SJCRH30 (cell line): ENCODE data around the gene ADAMTS19. TPM values are rescaled to one million over a fixed set of nuclear protein-coding genes. Genes with fewer than 3 reads are reported as not detected.
"Not testable (repeated sequence)": the region's sequence is repeated elsewhere in the genome, so short reads cannot be mapped to it uniquely, and the experiment has no call there.

Source experiments
- DNase-seq, 2 experiments: peaks; one replicate each; pipeline ENCODE4 v3.0.0-alpha.2; 2015 to 2020
- H3K27ac ChIP-seq: fragments of 250-450 bp; sonication (Bioruptor Pico); 2 replicates; pipeline ENCODE4 v1.5.1; 2020; ENCODE audit warnings: mild to moderate bottlenecking, moderate library complexity
- H3K27me3 ChIP-seq: fragments of 250-450 bp; sonication (Bioruptor Pico); 2 replicates; pipeline ENCODE4 v1.5.1; 2020; ENCODE audit warnings: mild to moderate bottlenecking, moderate library complexity
- H3K36me3 ChIP-seq: fragments of 250-450 bp; sonication (Bioruptor Pico); 2 replicates; pipeline ENCODE4 v1.5.1; 2020; ENCODE audit warnings: mild to moderate bottlenecking, moderate library complexity
- H3K4me1 ChIP-seq: fragments of 250-450 bp; sonication (Bioruptor Pico); 2 replicates; pipeline ENCODE4 v1.5.1; 2020; ENCODE audit warnings: mild to moderate bottlenecking, moderate library complexity
- H3K4me3 ChIP-seq: fragments of 250-450 bp; sonication (Bioruptor Pico); 2 replicates; pipeline ENCODE4 v1.5.1; 2020; ENCODE audit warnings: mild to moderate bottlenecking, moderate library complexity
- H3K9me3 ChIP-seq: fragments of 250-450 bp; sonication (Bioruptor Pico); replicated peaks from 2 replicates; pipeline ENCODE4 v1.5.1; 2020; ENCODE audit warnings: mild to moderate bottlenecking, moderate library complexity
- total RNA-seq: library from RNA; depleted of rRNA; stranded (reverse); fragments of >200 nt; shearing (Covaris generic); gene quantifications from 2 replicates; pipeline ENCODE4 v1.2.3, GENCODE V29; 2014

Gene ADAMTS19
- total RNA-seq, 1 experiment from 2014 or later = 0.02 TPM

DNA sequence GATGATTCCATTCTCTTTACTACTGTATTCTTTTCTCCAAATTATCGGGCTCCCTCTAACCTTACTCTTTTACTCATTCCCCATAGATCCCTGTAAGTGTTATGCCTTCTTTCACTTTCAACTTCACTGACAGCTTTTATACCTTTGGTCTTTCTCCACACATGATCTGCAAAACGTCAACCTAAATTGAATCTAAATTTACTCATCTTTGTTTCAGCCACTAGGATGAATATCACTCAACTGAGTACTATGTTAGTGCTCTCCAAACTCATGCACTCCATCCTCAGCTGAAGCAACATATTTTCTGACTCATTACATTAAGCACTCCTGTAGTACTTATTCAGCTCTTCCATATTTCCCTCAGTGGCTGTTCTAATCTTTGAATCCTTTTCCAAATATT lies 133.4 kb downstream of the ADAMTS19 start:
- Histone ChIP-seq H3K4me1 (no peaks in the 10 kb centered on the region), H3K4me3 (no peak overlapping the region), H3K27me3 (no peaks in the 10 kb centered on the region), H3K36me3 (no peaks in the 10 kb centered on the region), H3K9me3 (no peaks in the 10 kb centered on the region), H3K27ac (no peak overlapping the region)
- DNase-seq = no peak

DNA sequence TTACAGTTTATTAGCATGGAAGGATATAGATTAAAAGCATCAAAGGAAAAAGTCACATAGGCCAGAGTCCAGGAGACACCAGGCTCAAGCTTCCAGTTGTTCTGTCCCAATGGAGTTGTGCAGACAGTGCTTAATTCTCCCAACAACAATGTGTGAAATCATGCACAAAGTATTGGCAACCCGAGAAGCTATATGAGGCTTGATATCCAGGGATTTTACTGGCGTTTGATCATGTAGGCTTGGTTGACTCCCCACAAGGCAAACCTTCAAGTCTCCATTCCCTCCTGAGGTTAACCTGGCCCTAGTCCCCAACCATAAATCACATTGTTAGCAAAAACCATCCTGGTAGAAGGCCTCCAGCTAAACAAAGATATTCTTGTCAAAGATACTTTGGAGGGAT lies 141.5 kb downstream of the ADAMTS19 start:
- H3K27me3 ChIP-seq = no peaks in the 10 kb centered on the region
- H3K9me3 ChIP-seq = no peaks in the 10 kb centered on the region
- no peak overlapping the region for H3K4me3 ChIP-seq
- no peaks in the 10 kb centered on the region for H3K4me1 ChIP-seq
- no peaks in the 10 kb centered on the region for H3K36me3 ChIP-seq
- no peak for DNase-seq
- H3K27ac ChIP-seq = no peak overlapping the region

DNA sequence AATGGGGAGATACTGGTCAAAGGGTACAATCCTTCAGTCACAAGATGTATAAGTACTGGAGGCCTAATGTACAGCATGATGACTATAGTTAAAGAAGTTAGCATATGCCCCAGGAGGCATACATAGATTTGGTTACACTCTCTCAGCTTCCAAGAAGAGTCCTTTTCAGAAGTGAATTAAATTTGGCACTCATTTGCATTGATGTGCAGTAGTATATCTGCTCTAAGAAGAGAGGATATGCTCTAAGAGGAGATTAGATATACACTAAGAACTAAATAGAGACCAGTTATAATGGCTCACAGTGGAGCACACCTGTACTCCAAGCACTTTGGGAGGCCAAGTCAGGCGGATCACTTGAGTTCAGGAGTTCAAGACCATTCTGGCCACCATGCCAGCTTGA lies 148.3 kb downstream of the ADAMTS19 start:
- no peak for DNase-seq
- H3K27ac ChIP-seq = no peak overlapping the region
- H3K4me3 ChIP-seq = no peak overlapping the region
- no peaks in the 10 kb centered on the region for H3K36me3 ChIP-seq
- no peaks in the 10 kb centered on the region for H3K4me1 ChIP-seq
- no peaks in the 10 kb centered on the region for H3K9me3 ChIP-seq
- H3K27me3 ChIP-seq = no peaks in the 10 kb centered on the region

DNA sequence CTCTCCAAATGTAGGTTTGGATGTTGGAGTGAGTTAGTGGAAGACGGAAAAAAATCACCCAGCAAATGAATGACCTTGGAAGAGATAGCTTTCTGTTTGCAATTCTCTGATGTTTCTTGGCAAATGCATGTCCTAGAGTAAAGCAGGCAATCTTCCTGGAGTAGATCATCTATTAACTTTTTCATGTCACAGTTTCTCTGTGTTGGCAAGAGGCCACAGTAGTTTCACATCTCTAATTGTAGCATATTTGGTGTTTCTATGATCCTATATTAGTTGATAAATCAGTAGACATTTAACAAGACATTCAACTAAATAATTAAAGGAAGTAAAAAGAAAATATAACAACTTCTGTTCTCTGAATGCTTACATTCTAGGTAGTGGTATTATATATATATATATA lies 149.6 kb downstream of the ADAMTS19 start:
- H3K9me3 ChIP-seq = no peaks in the 10 kb centered on the region
- H3K27me3 ChIP-seq = no peaks in the 10 kb centered on the region
- DNase-seq = no peak
- no peak overlapping the region for H3K4me3 ChIP-seq
- no peak overlapping the region for H3K27ac ChIP-seq
- H3K4me1 ChIP-seq = no peaks in the 10 kb centered on the region
- H3K36me3 ChIP-seq = no peaks in the 10 kb centered on the region

DNA sequence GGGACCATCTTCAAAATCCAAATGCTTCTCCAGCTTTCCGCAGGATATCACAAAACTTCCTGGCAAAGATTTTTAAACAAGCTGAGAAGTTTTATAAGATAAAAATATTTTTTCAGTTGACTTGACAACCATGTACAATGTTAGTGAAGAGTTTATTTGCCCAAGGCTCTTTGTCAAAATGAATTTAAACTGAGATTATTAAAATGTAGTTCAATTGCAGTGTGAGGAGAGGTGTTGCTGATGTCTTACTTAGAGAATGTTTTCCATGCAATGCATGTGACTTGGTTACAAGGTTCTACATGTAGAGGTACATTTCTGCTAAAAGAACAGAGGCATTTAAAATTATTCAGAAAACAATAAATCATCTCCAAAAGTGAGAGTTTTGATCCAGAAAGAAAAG lies 156.4 kb downstream of the ADAMTS19 start:
- DNase-seq = no peak
- Histone ChIP-seq H3K4me3 (no peak overlapping the region), H3K36me3 (no peaks in the 10 kb centered on the region), H3K27me3 (no peaks in the 10 kb centered on the region), H3K4me1 (no peaks in the 10 kb centered on the region), H3K9me3 (no peaks in the 10 kb centered on the region), H3K27ac (no peak overlapping the region)

DNA sequence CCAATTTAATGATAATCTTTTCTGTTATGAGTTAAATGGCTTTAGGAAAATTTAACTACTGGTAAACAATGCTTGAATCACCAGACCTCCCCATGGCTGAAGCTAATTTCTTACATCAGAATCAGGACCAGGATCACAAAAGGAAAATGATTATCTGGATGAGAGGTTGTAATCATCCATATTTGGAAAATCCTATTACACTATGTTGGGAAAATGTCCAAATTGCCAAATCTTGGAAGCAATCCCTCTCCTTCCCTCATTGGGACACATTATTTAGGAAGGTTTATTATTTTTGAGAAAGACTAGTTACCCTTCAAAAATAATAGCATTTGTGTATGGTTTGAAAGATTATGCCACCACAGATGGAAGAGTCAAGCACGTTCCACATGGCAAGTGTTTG lies 157.1 kb downstream of the ADAMTS19 start:
- Histone ChIP-seq H3K36me3 (no peaks in the 10 kb centered on the region), H3K4me1 (no peaks in the 10 kb centered on the region)

DNA sequence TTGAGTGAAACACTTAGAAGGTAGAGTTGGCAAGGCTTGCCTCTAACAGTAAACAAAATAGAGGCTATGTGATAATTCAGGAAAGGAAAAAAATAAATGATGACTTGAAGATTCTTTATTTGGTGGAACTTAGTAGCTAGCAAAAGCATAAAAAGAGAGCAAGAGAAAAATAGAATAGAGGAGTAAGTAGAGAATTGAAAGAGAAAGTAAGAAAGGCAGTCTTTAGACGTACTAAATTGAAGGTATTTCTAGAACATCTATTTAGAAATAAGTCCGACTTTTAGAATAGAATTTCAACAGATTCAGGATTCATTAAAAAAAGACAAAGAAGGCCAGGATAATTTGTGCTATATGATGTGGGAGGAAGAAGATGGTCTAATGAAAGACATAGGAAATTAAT lies 159.7 kb downstream of the ADAMTS19 start:
- Histone ChIP-seq H3K27me3 (no peaks in the 10 kb centered on the region), H3K4me1 (no peaks in the 10 kb centered on the region), H3K4me3 (no peak overlapping the region), H3K36me3 (no peaks in the 10 kb centered on the region), H3K9me3 (no peaks in the 10 kb centered on the region), H3K27ac (no peak overlapping the region)
- DNase-seq = no peak

More for the DNA sequence above, 157.1 kb downstream of the ADAMTS19 start:
- H3K27ac ChIP-seq = no peak overlapping the region
- no peak overlapping the region for H3K4me3 ChIP-seq
- no peaks in the 10 kb centered on the region for H3K27me3 ChIP-seq
- DNase-seq = no peak
- H3K9me3 ChIP-seq = no peaks in the 10 kb centered on the region

DNA sequence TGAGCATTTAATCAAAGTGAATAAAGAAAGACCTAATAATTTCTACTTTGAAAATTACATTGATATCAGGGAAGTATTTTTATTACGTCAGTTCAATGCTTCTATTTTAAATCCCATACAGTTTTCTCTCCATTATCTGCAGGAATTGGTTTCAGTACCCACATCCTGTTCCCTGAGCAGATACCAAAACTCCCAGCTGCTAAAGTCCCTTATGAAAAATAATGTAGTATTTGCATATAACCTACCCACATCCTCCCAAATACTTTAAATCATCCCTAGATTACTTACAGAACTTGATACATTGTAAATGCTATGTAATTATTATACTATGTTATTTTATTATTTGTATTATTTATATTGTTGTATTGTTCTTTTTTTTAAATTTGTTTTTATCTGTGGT lies 162.4 kb downstream of the ADAMTS19 start:
- no peak overlapping the region for H3K4me3 ChIP-seq
- no peaks in the 10 kb centered on the region for H3K9me3 ChIP-seq
- no peaks in the 10 kb centered on the region for H3K4me1 ChIP-seq
- no peaks in the 10 kb centered on the region for H3K27me3 ChIP-seq
- no peak overlapping the region for H3K27ac ChIP-seq
- no peaks in the 10 kb centered on the region for H3K36me3 ChIP-seq
- no peak for DNase-seq

DNA sequence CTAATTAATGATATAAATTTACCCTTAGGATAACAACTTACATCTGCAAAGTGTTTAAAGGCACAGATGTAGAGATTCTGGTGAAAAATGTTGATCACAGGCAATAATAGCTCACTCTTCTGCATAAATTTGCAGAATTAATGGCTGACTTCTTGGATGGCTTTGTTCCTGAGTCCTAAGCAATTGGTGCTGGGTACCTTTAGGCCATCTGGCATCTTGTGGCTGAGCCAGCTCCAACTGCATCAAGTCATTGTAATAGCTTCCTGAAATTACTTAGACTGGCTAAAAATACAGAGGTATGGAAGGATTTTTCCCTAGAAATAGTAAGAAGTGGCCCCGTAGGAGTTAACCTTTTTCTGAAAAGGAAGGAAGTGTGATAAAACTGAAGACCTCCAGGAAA lies 169.5 kb downstream of the ADAMTS19 start:
- Histone ChIP-seq H3K9me3 (no peaks in the 10 kb centered on the region), H3K27me3 (no peaks in the 10 kb centered on the region), H3K4me1 (no peaks in the 10 kb centered on the region; the same call in 1 of the 2 replicates), H3K36me3 (no peaks in the 10 kb centered on the region), H3K27ac (no peak overlapping the region), H3K4me3 (no peak overlapping the region)
- DNase-seq = no peak

DNA sequence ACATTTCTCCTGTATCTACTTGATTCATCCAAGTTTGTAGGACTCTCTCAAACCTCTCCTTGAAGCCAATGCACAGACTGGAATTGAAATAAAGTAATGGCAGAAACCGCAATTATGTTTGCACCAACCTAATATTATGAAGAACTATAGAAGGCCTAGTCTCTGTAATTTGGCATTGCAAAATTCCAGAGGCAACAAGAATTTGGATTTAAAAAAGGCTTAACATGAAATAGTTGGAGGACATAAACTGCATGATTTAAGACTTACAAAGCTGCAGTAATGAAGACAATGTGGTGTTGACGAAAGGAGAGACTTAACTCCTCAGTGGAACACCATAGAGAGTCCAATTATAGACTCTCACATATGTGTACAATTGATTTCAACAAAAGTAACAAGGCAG lies 170.0 kb downstream of the ADAMTS19 start:
- no peak overlapping the region for H3K4me3 ChIP-seq
- no peaks in the 10 kb centered on the region; the same call in 1 of the 2 replicates for H3K4me1 ChIP-seq
- DNase-seq = no peak
- no peaks in the 10 kb centered on the region for H3K36me3 ChIP-seq
- H3K27ac ChIP-seq = no peak overlapping the region
- H3K27me3 ChIP-seq = no peaks in the 10 kb centered on the region
- H3K9me3 ChIP-seq = no peaks in the 10 kb centered on the region

DNA sequence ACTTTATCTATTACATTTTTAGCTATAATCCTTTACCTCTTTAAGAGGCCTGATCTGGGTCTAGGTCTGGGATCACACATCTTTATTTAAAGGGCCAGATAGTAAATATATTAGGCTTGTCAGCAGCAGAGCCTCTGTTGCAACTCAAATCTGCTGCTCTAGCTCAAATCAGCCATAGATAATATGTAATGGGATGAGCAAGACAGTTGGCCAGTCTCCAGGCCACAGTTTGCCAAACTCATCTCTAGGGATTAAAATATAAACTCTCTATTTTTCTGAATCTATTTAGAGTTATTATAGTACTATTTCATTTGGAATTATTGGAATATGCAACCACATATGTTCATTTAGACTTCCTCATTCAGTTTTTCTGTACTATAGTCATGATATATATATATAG lies 171.9 kb downstream of the ADAMTS19 start:
- no peak for DNase-seq

DNA sequence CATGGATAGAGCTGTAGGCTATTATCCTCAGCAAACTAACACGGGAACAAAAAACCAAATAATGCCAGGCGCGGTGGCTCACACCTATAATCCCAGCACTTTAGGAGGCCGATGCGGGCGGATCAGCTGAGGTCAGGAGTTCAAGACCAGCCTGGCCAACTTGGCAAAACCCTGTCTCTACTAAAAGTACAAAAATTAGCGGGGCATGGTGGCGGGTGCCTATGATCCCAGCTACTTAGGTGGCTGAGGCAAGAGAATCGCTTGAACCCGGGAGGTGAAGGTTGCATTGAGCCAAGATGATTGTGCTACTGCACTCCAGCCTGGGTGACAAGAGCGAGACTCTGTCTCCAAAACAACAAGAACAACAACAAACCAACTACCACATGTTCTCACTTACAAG lies 177.4 kb downstream of the ADAMTS19 start:
- DNase-seq, H3K9me3 ChIP-seq, H3K4me1 ChIP-seq, H3K36me3 ChIP-seq, H3K27me3 ChIP-seq, H3K4me3 ChIP-seq, H3K27ac ChIP-seq: not testable (repeated sequence)

More for the DNA sequence above, 171.9 kb downstream of the ADAMTS19 start:
- H3K27me3 ChIP-seq = no peaks in the 10 kb centered on the region
- no peaks in the 10 kb centered on the region; the same call in 1 of the 2 replicates for H3K4me1 ChIP-seq
- no peak overlapping the region for H3K27ac ChIP-seq
- H3K9me3 ChIP-seq = no peaks in the 10 kb centered on the region
- H3K4me3 ChIP-seq = no peak overlapping the region
- H3K36me3 ChIP-seq = no peaks in the 10 kb centered on the region

DNA sequence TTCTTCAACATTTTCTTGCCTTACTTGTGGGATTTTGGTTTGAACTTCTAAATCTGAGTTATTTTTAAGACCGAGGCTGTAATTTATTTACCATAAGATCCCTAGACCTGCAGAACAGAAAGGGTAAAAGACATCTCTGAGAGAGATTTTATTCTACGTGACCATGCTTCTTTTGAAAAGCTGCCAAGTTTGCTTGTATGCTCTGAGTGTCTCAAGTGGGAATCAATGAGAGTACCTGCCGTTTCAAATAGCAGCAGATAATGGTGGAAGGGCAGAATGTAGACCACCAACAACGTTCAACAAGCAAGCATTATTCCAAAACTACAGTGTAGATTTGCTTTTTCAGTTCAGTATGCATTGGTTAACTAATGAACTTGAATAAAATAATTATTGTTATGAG lies 179.2 kb downstream of the ADAMTS19 start:
- Histone ChIP-seq H3K4me3 (no peak overlapping the region), H3K27me3 (no peaks in the 10 kb centered on the region), H3K9me3 (no peaks in the 10 kb centered on the region), H3K4me1 (no peaks in the 10 kb centered on the region), H3K36me3 (no peaks in the 10 kb centered on the region), H3K27ac (no peak overlapping the region)
- DNase-seq = no peak

DNA sequence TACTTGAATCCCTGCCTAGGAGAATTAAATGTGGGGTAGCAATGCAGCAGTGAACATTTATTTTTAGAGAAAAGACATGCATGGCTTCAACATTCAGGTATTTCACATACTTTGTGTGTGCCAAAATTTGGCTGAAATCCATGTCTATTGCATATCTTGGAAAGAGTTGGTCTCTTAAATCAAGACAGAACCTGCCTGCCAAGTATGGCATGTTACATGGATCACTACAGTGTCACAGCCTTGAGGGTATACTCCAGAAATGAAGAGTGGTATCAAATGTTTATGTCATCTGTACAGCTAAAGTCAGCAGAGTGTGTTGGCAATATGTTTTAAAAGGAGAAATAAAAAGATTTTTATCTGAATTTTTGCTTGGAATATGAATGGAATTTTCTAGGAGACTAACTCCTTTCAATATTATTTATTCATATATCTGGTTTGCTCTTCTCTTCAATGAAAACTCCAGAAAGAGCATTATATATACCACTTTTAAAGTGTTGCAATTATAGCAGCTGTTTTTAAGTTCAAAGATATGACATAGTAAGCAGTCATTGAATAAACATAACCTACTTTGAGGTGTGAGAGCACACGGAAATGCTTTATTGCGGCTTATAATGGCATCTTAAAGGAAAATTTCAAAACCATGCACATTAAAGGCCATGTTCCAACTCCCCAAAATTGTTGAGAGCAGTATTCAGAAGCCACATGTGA lies 192.4 kb downstream of the ADAMTS19 start:
- no peak for DNase-seq
- Histone ChIP-seq H3K4me1 (no peaks in the 10 kb centered on the region), H3K4me3 (no peak overlapping the region), H3K27ac (no peak overlapping the region), H3K9me3 (no peaks in the 10 kb centered on the region), H3K36me3 (no peaks in the 10 kb centered on the region), H3K27me3 (no peaks in the 10 kb centered on the region)

DNA sequence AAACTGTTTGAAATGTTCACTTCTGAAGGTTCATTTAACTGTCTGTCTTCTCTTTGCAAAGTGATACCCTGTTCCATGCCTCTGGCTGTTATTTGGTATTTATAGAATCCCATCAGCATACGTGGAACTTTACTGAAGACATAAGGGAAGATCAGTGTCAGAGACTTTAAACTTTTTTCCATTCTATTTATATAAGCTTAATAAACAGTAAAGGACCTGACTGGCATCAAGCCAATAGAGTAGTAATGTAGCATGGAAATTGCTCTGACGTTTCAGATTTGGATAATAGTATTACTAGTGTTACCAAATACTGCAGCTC lies 192.9 kb downstream of the ADAMTS19 start:
- Histone ChIP-seq H3K27me3 (no peaks in the 10 kb centered on the region), H3K4me3 (no peak overlapping the region), H3K27ac (no peak overlapping the region), H3K9me3 (no peaks in the 10 kb centered on the region), H3K36me3 (no peaks in the 10 kb centered on the region), H3K4me1 (no peaks in the 10 kb centered on the region)
- no peak for DNase-seq

DNA sequence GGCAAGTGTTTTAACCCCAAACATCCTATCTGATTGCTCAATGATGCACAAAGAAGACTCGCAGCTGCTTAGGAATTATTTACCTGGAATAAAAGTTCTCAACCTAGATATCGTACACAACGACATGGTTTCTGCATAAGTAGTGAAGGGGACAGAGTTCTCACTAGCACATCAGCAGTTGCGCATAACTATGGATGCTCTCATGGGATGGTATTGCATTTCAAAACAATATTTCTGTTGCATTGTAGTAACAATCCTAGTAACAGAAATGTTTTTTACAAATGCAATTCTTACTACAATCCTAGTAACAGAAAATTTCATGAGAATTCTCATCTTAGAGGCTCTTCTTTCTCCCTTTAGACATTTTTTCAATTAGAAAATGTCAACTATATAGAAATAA lies 193.3 kb downstream of the ADAMTS19 start:
- H3K27me3 ChIP-seq = no peaks in the 10 kb centered on the region
- H3K9me3 ChIP-seq = no peaks in the 10 kb centered on the region
- no peak overlapping the region for H3K27ac ChIP-seq
- no peak for DNase-seq
- H3K4me3 ChIP-seq = no peak overlapping the region
- H3K4me1 ChIP-seq = no peaks in the 10 kb centered on the region
- no peaks in the 10 kb centered on the region for H3K36me3 ChIP-seq
